ENCODE results near the gene SMIM41.

DNA sequence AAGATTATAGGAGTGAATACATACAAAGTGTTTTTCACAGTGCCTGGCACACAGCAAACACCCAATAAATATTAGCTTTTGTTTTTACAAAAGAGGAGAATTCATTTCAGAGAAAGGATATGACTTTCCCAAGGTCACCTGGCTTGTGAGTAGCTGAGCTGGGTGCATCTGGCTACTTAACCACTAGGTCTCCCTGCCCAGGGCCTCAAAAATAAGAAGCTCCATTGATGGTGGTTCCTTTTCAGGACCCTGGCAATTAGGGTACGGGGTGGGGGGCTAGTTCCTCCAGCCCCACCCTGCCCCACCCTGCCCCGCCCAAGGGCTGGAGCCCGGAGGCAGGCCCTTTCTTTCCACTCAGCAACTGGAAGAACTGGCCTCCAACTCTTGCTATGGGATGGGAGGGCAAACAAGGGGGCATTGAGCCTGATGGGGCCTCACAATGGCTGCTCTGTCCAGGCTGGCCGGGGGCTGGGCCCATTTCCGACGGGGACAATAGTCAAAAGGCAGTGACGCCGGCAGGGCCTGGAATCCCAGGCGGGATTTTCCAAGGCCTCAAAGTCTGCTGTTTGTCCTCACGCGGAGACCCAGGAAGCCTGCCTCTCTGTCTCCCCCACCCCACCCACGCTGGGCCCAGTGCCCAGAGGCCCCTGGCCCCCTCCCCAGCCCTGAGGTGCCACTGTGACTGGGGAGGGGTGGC is 17.9 kb upstream of the SMIM41 start:
- TF ChIP-seq GATA3 (IDR thresholded peaks at IDR 0.05; ENCODE audit: low read depth, low read length) (no peak), GATA2 (IDR thresholded peaks at IDR 0.05; ENCODE audit: low read depth, low read length) (no peak)
